ENCODE measurements around the gene NEURL2. TPM values are rescaled to one million over a fixed set of nuclear protein-coding genes. Genes with fewer than 3 reads are reported as not detected.

NEURL2 gene
- total RNA-seq, 2 experiments from 2014 or later = 0.91 to 1.9 TPM

GRCh38 chr20:45913116-45913515 lies 22.1 kb upstream of the NEURL2 start:
- H3K27ac Mint-ChIP-seq = no peak overlapping the region
- no peak for ATAC-seq
- H3K27me3 Mint-ChIP-seq = peaks cover 20% of the 10 kb centered on the region
- CTCF ChIA-PET = no interaction called here
- no peaks in the 10 kb centered on the region for H3K9me3 Mint-ChIP-seq (ENCODE audit: low read depth)
- no peak overlapping the region for H3K4me3 Mint-ChIP-seq
- H3K4me1 Mint-ChIP-seq = peaks cover 22% of the 10 kb centered on the region
- H3K36me3 Mint-ChIP-seq = no peaks in the 10 kb centered on the region
- DNase-seq = no peak

GRCh38 chr20:45912344-45912682 lies 21.3 kb upstream of the NEURL2 start:
- Mint-ChIP-seq H3K4me1 (peaks cover 22% of the 10 kb centered on the region), H3K9me3 (ENCODE audit: low read depth) (no peaks in the 10 kb centered on the region), H3K4me3 (no peak overlapping the region), H3K27me3 (peaks cover 20% of the 10 kb centered on the region), H3K27ac (no peak overlapping the region), H3K36me3 (no peaks in the 10 kb centered on the region)
- ATAC-seq (no peak), DNase-seq (no peak)
- CTCF ChIA-PET = interaction anchor here (0.9 kb wide), 1 partner anchor 57 kb away, joined by 3 read pairs; no protein-coding TSS in a partner anchor

GRCh38 chr20:45911486-45912343 lies 20.7 kb upstream of the NEURL2 start, which contains the start of gene PLTP:
TSS of gene PLTP (minus strand) at chr20:45912155. CDS start at chr20:45911452, 703 bp downstream.
- Mint-ChIP-seq H3K36me3 (no peaks in the 10 kb centered on the region), H3K4me1 (peaks cover 22% of the 10 kb centered on the region), H3K4me3 (peak within 1 kb of the TSS; percentile 67), H3K9me3 (ENCODE audit: low read depth) (no peaks in the 10 kb centered on the region), H3K27me3 (peaks cover 20% of the 10 kb centered on the region), H3K27ac (peak within 1 kb of the TSS; percentile 71)
- DNase-seq (peak; percentile 59), ATAC-seq (no peak)
- CTCF ChIA-PET = interaction anchor here (0.9 to 2.5 kb wide), 3 partner anchors 12 to 102 kb away, joined by 3 to 9 read pairs (median 4); no protein-coding TSS in a partner anchor

- peak; percentile 96 for ATAC-seq
- H3K9me3 Mint-ChIP-seq (ENCODE audit: low read depth) = no peaks in the 10 kb centered on the region
- peaks cover 22% of the 10 kb centered on the region for H3K4me1 Mint-ChIP-seq
- DNase-seq = peak; percentile 98
- peak overlapping the region; percentile 71 for H3K27ac Mint-ChIP-seq
- CTCF ChIA-PET = interaction anchor here (0.7 to 2.5 kb wide), 5 partner anchors 12 to 103 kb away, joined by 3 to 9 read pairs (median 4); partner anchors contain the start of gene ZNF335
- H3K36me3 Mint-ChIP-seq = no peaks in the 10 kb centered on the region
- peak overlapping the region; percentile 67 for H3K4me3 Mint-ChIP-seq
- H3K27me3 Mint-ChIP-seq = peaks cover 15% of the 10 kb centered on the region
Measured at GRCh38 chr20:45910670-45911485, 19.9 kb upstream of the NEURL2 start.

- ATAC-seq = no peak
- H3K36me3 Mint-ChIP-seq = no peaks in the 10 kb centered on the region
- peaks cover 12% of the 10 kb centered on the region for H3K27me3 Mint-ChIP-seq
- DNase-seq = no peak
- CTCF ChIA-PET = interaction anchor here (0.7 to 2.5 kb wide), 7 partner anchors 20 to 104 kb away, joined by 3 to 9 read pairs (median 4); partner anchors contain the start of genes PCIF1 and ZNF335
- H3K4me1 Mint-ChIP-seq = peaks cover 22% of the 10 kb centered on the region
- H3K9me3 Mint-ChIP-seq (ENCODE audit: low read depth) = no peaks in the 10 kb centered on the region
- peak overlapping the region; percentile 71 for H3K27ac Mint-ChIP-seq
- peak overlapping the region; percentile 67 for H3K4me3 Mint-ChIP-seq
Measured at GRCh38 chr20:45909817-45910669, 19.0 kb upstream of the NEURL2 start.

- H3K4me1 Mint-ChIP-seq = peaks cover 19% of the 10 kb centered on the region
- H3K9me3 Mint-ChIP-seq (ENCODE audit: low read depth) = no peaks in the 10 kb centered on the region
- CTCF ChIA-PET = interaction anchor here (0.8 to 2.5 kb wide), 7 partner anchors 19 to 104 kb away, joined by 3 to 9 read pairs (median 4); partner anchors contain the start of genes PCIF1, ZNF335 and ZSWIM1
- no peak for DNase-seq
- no peak for ATAC-seq
- H3K36me3 Mint-ChIP-seq = no peaks in the 10 kb centered on the region
- H3K27ac Mint-ChIP-seq = no peak overlapping the region
- H3K4me3 Mint-ChIP-seq = no peak overlapping the region
- H3K27me3 Mint-ChIP-seq = peaks cover 9% of the 10 kb centered on the region
Measured at GRCh38 chr20:45909336-45909808, 18.4 kb upstream of the NEURL2 start.

- no peak overlapping the region for H3K27ac Mint-ChIP-seq
- CTCF ChIA-PET = interaction anchor here (0.9 kb wide), 1 partner anchor 25 kb away, joined by 3 read pairs; no protein-coding TSS in a partner anchor
- DNase-seq (no peak), ATAC-seq (no peak)
- no peaks in the 10 kb centered on the region for H3K9me3 Mint-ChIP-seq (ENCODE audit: low read depth)
- no peaks in the 10 kb centered on the region for H3K36me3 Mint-ChIP-seq
- H3K4me3 Mint-ChIP-seq = no peak overlapping the region
- H3K4me1 Mint-ChIP-seq = peaks cover 18% of the 10 kb centered on the region
- H3K27me3 Mint-ChIP-seq = peaks cover 8% of the 10 kb centered on the region
Measured at GRCh38 chr20:45908084-45908483, 17.1 kb upstream of the NEURL2 start.

- CTCF ChIA-PET = interaction anchor here (0.9 kb wide), 1 partner anchor 26 kb away, joined by 3 read pairs; no protein-coding TSS in a partner anchor
- ATAC-seq (no peak), DNase-seq (no peak)
- Mint-ChIP-seq H3K4me1 (peaks cover 17% of the 10 kb centered on the region), H3K4me3 (no peak overlapping the region), H3K27ac (no peak overlapping the region), H3K36me3 (no peaks in the 10 kb centered on the region), H3K27me3 (peaks cover 6% of the 10 kb centered on the region), H3K9me3 (ENCODE audit: low read depth) (no peaks in the 10 kb centered on the region)
Measured at GRCh38 chr20:45907219-45907948, 16.4 kb upstream of the NEURL2 start.

GRCh38 chr20:45905505-45906079 lies 14.6 kb upstream of the NEURL2 start:
- Mint-ChIP-seq H3K36me3 (no peaks in the 10 kb centered on the region), H3K27me3 (no peaks in the 10 kb centered on the region), H3K4me1 (peaks cover 3% of the 10 kb centered on the region), H3K4me3 (no peak overlapping the region), H3K27ac (no peak overlapping the region), H3K9me3 (ENCODE audit: low read depth) (no peaks in the 10 kb centered on the region)
- ATAC-seq (no peak), DNase-seq (no peak)
- CTCF ChIA-PET = interaction anchor here (1.1 to 1.4 kb wide), 4 partner anchors 13 to 106 kb away, joined by 3 to 5 read pairs (median 4); no protein-coding TSS in a partner anchor

- peaks cover 1% of the 10 kb centered on the region for H3K4me1 Mint-ChIP-seq
- DNase-seq = no peak
- no peak overlapping the region for H3K4me3 Mint-ChIP-seq
- ATAC-seq = no peak
- no peaks in the 10 kb centered on the region for H3K27me3 Mint-ChIP-seq
- CTCF ChIA-PET = interaction anchor here (0.6 to 1.4 kb wide), 5 partner anchors 12 to 1640 kb away, joined by 3 to 5 read pairs (median 3); no protein-coding TSS in a partner anchor
- H3K27ac Mint-ChIP-seq = no peak overlapping the region
- no peaks in the 10 kb centered on the region for H3K9me3 Mint-ChIP-seq (ENCODE audit: low read depth)
- no peaks in the 10 kb centered on the region for H3K36me3 Mint-ChIP-seq
Measured at GRCh38 chr20:45904583-45905504, 13.8 kb upstream of the NEURL2 start.

GRCh38 chr20:45902199-45902701 lies 11.2 kb upstream of the NEURL2 start:
- Mint-ChIP-seq H3K27ac (no peak overlapping the region), H3K4me1 (no peaks in the 10 kb centered on the region), H3K9me3 (ENCODE audit: low read depth) (no peaks in the 10 kb centered on the region), H3K27me3 (no peaks in the 10 kb centered on the region), H3K4me3 (no peak overlapping the region), H3K36me3 (no peaks in the 10 kb centered on the region)
- DNase-seq (no peak), ATAC-seq (no peak)
- CTCF ChIA-PET = no interaction called here

Measured in activated CD8-positive, alpha-beta memory T cell treated with anti-CD3 and anti-CD28 coated beads, Interleukin-2, amount 10 ng/mL, durations not matched to agents 7 days and 5 days (primary cell).